ENCODE results near the gene PHLPP2.
"Not testable (repeated sequence)": the region's sequence is repeated elsewhere in the genome, so short reads cannot be mapped to it uniquely, and the experiment has no call there.

The PHLPP2 gene

GRCh38 chr16:71709229-71709781 lies 15.2 kb downstream of the PHLPP2 start:
- Histone ChIP-seq H3K27ac (ENCODE audit: low read length) (peak overlapping the region; percentile 58), H3K9ac (ENCODE audit: low read depth, low read length) (no peak overlapping the region), H3K27me3 (ENCODE audit: insufficient read depth, low read length) (no peaks in the 10 kb centered on the region), H3K4me1 (ENCODE audit: insufficient read depth, low read length) (peaks cover 58% of the 10 kb centered on the region; the same call in 1 of the 2 replicates), H3K4me3 (ENCODE audit: low read length) (no peak overlapping the region), H3K9me3 (ENCODE audit: insufficient read depth, low read depth, low read length) (no peaks in the 10 kb centered on the region), H3K36me3 (ENCODE audit: insufficient read depth, low read depth, low read length) (peaks cover 7% of the 10 kb centered on the region; the same call in 1 of the 2 replicates)

- no peak overlapping the region for H3K4me3 ChIP-seq (ENCODE audit: low read length)
- H3K27ac ChIP-seq (ENCODE audit: low read length): no peak overlapping the region
- H3K36me3 ChIP-seq (ENCODE audit: insufficient read depth, low read depth, low read length): peaks cover 6% of the 10 kb centered on the region; the same call in 1 of the 2 replicates
- H3K27me3 ChIP-seq (ENCODE audit: insufficient read depth, low read length): no peaks in the 10 kb centered on the region
- peaks cover 58% of the 10 kb centered on the region; the same call in 1 of the 2 replicates for H3K4me1 ChIP-seq (ENCODE audit: insufficient read depth, low read length)
- no peaks in the 10 kb centered on the region for H3K9me3 ChIP-seq (ENCODE audit: insufficient read depth, low read depth, low read length)
- H3K9ac ChIP-seq (ENCODE audit: low read depth, low read length): no peak overlapping the region
Measured at GRCh38 chr16:71708696-71709095, 15.8 kb downstream of the PHLPP2 start.

- Histone ChIP-seq H3K4me3 (ENCODE audit: low read length) (no peak overlapping the region), H3K27ac (ENCODE audit: low read length) (no peak overlapping the region), H3K9me3 (ENCODE audit: insufficient read depth, low read depth, low read length) (no peaks in the 10 kb centered on the region), H3K27me3 (ENCODE audit: insufficient read depth, low read length) (no peaks in the 10 kb centered on the region), H3K36me3 (ENCODE audit: insufficient read depth, low read depth, low read length) (peaks cover 5% of the 10 kb centered on the region; the same call in 1 of the 2 replicates), H3K4me1 (ENCODE audit: insufficient read depth, low read length) (peaks cover 44% of the 10 kb centered on the region; the same call in 1 of the 2 replicates), H3K9ac (ENCODE audit: low read depth, low read length) (peak overlapping the region; percentile 60; the same call in 1 of the 2 replicates)
Measured at GRCh38 chr16:71707199-71707598, 17.3 kb downstream of the PHLPP2 start.

- Histone ChIP-seq H3K9me3 (ENCODE audit: insufficient read depth, low read depth, low read length) (no peaks in the 10 kb centered on the region), H3K36me3 (ENCODE audit: insufficient read depth, low read depth, low read length) (peaks cover 14% of the 10 kb centered on the region; the same call in 1 of the 2 replicates), H3K9ac (ENCODE audit: low read depth, low read length) (no peak overlapping the region; the same call in 1 of the 2 replicates), H3K4me3 (ENCODE audit: low read length) (peak overlapping the region; percentile 15; the same call in 1 of the 2 replicates), H3K27me3 (ENCODE audit: insufficient read depth, low read length) (no peaks in the 10 kb centered on the region), H3K4me1 (ENCODE audit: insufficient read depth, low read length) (peaks cover 33% of the 10 kb centered on the region; the same call in 1 of the 2 replicates), H3K27ac (ENCODE audit: low read length) (no peak overlapping the region)
Measured at GRCh38 chr16:71706046-71706445, 18.5 kb downstream of the PHLPP2 start.

- H3K9me3 ChIP-seq (ENCODE audit: insufficient read depth, low read depth, low read length): no peaks in the 10 kb centered on the region
- peaks cover 25% of the 10 kb centered on the region; the same call in 1 of the 2 replicates for H3K4me1 ChIP-seq (ENCODE audit: insufficient read depth, low read length)
- H3K4me3 ChIP-seq (ENCODE audit: low read length): no peak overlapping the region
- H3K27me3 ChIP-seq (ENCODE audit: insufficient read depth, low read length): no peaks in the 10 kb centered on the region
- no peak overlapping the region for H3K27ac ChIP-seq (ENCODE audit: low read length)
- H3K9ac ChIP-seq (ENCODE audit: low read depth, low read length): no peak overlapping the region
- peaks cover 31% of the 10 kb centered on the region; the same call in 1 of the 2 replicates for H3K36me3 ChIP-seq (ENCODE audit: insufficient read depth, low read depth, low read length)
Measured at GRCh38 chr16:71703333-71703732, 21.2 kb downstream of the PHLPP2 start.

- no peak overlapping the region for H3K9ac ChIP-seq (ENCODE audit: low read depth, low read length)
- no peak overlapping the region for H3K4me3 ChIP-seq (ENCODE audit: low read length)
- H3K27ac ChIP-seq (ENCODE audit: low read length): no peak overlapping the region
- peaks cover 38% of the 10 kb centered on the region; the same call in 1 of the 2 replicates for H3K36me3 ChIP-seq (ENCODE audit: insufficient read depth, low read depth, low read length)
- no peaks in the 10 kb centered on the region for H3K9me3 ChIP-seq (ENCODE audit: insufficient read depth, low read depth, low read length)
- no peaks in the 10 kb centered on the region for H3K27me3 ChIP-seq (ENCODE audit: insufficient read depth, low read length)
- H3K4me1 ChIP-seq (ENCODE audit: insufficient read depth, low read length): peaks cover 10% of the 10 kb centered on the region; the same call in 1 of the 2 replicates
Measured at GRCh38 chr16:71700831-71701230, 23.7 kb downstream of the PHLPP2 start.

- H3K9ac ChIP-seq (ENCODE audit: low read depth, low read length): no peak overlapping the region
Measured at GRCh38 chr16:71698491-71698890, 26.0 kb downstream of the PHLPP2 start.

GRCh38 chr16:71693164-71693563 lies 31.3 kb downstream of the PHLPP2 start:
- H3K27ac ChIP-seq (ENCODE audit: low read length): no peak overlapping the region
- H3K36me3 ChIP-seq (ENCODE audit: insufficient read depth, low read depth, low read length): peaks cover 30% of the 10 kb centered on the region
- H3K9me3 ChIP-seq (ENCODE audit: insufficient read depth, low read depth, low read length): no peaks in the 10 kb centered on the region
- no peak overlapping the region for H3K9ac ChIP-seq (ENCODE audit: low read depth, low read length)
- no peaks in the 10 kb centered on the region for H3K4me1 ChIP-seq (ENCODE audit: insufficient read depth, low read length)
- no peaks in the 10 kb centered on the region for H3K27me3 ChIP-seq (ENCODE audit: insufficient read depth, low read length)
- no peak overlapping the region for H3K4me3 ChIP-seq (ENCODE audit: low read length)

More at GRCh38 chr16:71698491-71698890, 26.0 kb downstream of the PHLPP2 start:
- Histone ChIP-seq H3K4me1 (ENCODE audit: insufficient read depth, low read length) (no peaks in the 10 kb centered on the region), H3K36me3 (ENCODE audit: insufficient read depth, low read depth, low read length) (peaks cover 36% of the 10 kb centered on the region; the same call in 1 of the 2 replicates), H3K27me3 (ENCODE audit: insufficient read depth, low read length) (no peaks in the 10 kb centered on the region), H3K4me3 (ENCODE audit: low read length) (no peak overlapping the region), H3K9me3 (ENCODE audit: insufficient read depth, low read depth, low read length) (no peaks in the 10 kb centered on the region), H3K27ac (ENCODE audit: low read length) (no peak overlapping the region)

- Histone ChIP-seq H3K4me1 (ENCODE audit: insufficient read depth, low read length) (no peaks in the 10 kb centered on the region), H3K4me3 (ENCODE audit: low read length) (no peak overlapping the region), H3K9ac (ENCODE audit: low read depth, low read length) (no peak overlapping the region), H3K9me3 (ENCODE audit: insufficient read depth, low read depth, low read length) (no peaks in the 10 kb centered on the region), H3K36me3 (ENCODE audit: insufficient read depth, low read depth, low read length) (peaks cover 44% of the 10 kb centered on the region), H3K27me3 (ENCODE audit: insufficient read depth, low read length) (no peaks in the 10 kb centered on the region), H3K27ac (ENCODE audit: low read length) (no peak overlapping the region)
Measured at GRCh38 chr16:71689901-71690300, 34.6 kb downstream of the PHLPP2 start.

- Histone ChIP-seq H3K4me1 (ENCODE audit: insufficient read depth, low read length) (no peaks in the 10 kb centered on the region), H3K27me3 (ENCODE audit: insufficient read depth, low read length) (no peaks in the 10 kb centered on the region), H3K27ac (ENCODE audit: low read length) (no peak overlapping the region), H3K9me3 (ENCODE audit: insufficient read depth, low read depth, low read length) (no peaks in the 10 kb centered on the region), H3K4me3 (ENCODE audit: low read length) (no peak overlapping the region), H3K36me3 (ENCODE audit: insufficient read depth, low read depth, low read length) (peaks cover 61% of the 10 kb centered on the region), H3K9ac (ENCODE audit: low read depth, low read length) (no peak overlapping the region)
Measured at GRCh38 chr16:71687861-71688260, 36.6 kb downstream of the PHLPP2 start.

- H3K4me3 ChIP-seq (ENCODE audit: low read length); H3K27me3 ChIP-seq (ENCODE audit: insufficient read depth, low read length); H3K9me3 ChIP-seq (ENCODE audit: insufficient read depth, low read depth, low read length); H3K4me1 ChIP-seq (ENCODE audit: insufficient read depth, low read length); H3K9ac ChIP-seq (ENCODE audit: low read depth, low read length); H3K27ac ChIP-seq (ENCODE audit: low read length): not testable (repeated sequence)
- H3K36me3 ChIP-seq (ENCODE audit: insufficient read depth, low read depth, low read length): peaks cover 79% of the 10 kb centered on the region
Measured at GRCh38 chr16:71684280-71684679, 40.2 kb downstream of the PHLPP2 start.

- H3K27me3 ChIP-seq (ENCODE audit: insufficient read depth, low read length): no peaks in the 10 kb centered on the region
- H3K9ac ChIP-seq (ENCODE audit: low read depth, low read length): no peak overlapping the region
- peaks cover 83% of the 10 kb centered on the region for H3K36me3 ChIP-seq (ENCODE audit: insufficient read depth, low read depth, low read length)
- H3K27ac ChIP-seq (ENCODE audit: low read length): no peak overlapping the region
- no peak overlapping the region for H3K4me3 ChIP-seq (ENCODE audit: low read length)
- H3K4me1 ChIP-seq (ENCODE audit: insufficient read depth, low read length): no peaks in the 10 kb centered on the region
- H3K9me3 ChIP-seq (ENCODE audit: insufficient read depth, low read depth, low read length): no peaks in the 10 kb centered on the region
Measured at GRCh38 chr16:71681360-71681759, 43.1 kb downstream of the PHLPP2 start.
